T-cell (primary cell): Measurements from ENCODE around the gene NYAP2. TPM values are rescaled to one million over a fixed set of nuclear protein-coding genes. Genes with fewer than 3 reads are reported as not detected.

Experiments
- ATAC-seq, 4 experiments: fragments of 200-7000 bp in 3 of 4; fragments of 150-1000 bp in 1 of 4; cut with Tn5 transposase; replicated peaks in 1 of 4; 1 replicate in 3 of 4; 2 replicates in 1 of 4; pipeline ENCODE4 v1.10.0; 2021; ENCODE audit warnings: moderate library complexity in 3 of 4, mild to moderate bottlenecking in 2 of 4, moderate number of reproducible peaks in 1 of 4
- CTCF ChIA-PET, 2 donors: fragments of 300-600 bp; sonication (Branson Sonifier 250); formaldehyde crosslinking; loops; one replicate each; lab custom pipeline; 2022; ENCODE audit warnings: antibody characterized with exemption in 2 of 2; lab: Charles Lee
- POLR2A ChIA-PET, 2 donors: fragments of 300-600 bp; sonication (Branson Sonifier 250); formaldehyde crosslinking; loops; one replicate each; lab custom pipeline; 2022; ENCODE audit warnings: antibody characterized with exemption in 2 of 2; lab: Charles Lee
- DNase-seq, 35 experiments: peaks; one replicate each; pipeline versions ENCODE4 v3.0.0 to v3.0.0-alpha.2; 2013 to 2023
- H3K27ac ChIP-seq: one replicate; pipeline ENCODE4 v1.5.1; 2013; ENCODE audit warnings: low read length
- H3K27me3 ChIP-seq, 2 experiments: replicated peaks in 1 of 2; 1 replicate in 1 of 2; 2 replicates in 1 of 2; pipeline versions ENCODE4 v1.6.1 to v1.7.0; 2013; ENCODE audit warnings: low read length in 1 of 2, mixed read lengths in 1 of 2; ENCODE audit not compliant: control insufficient read depth in 2 of 2, insufficient read depth in 2 of 2; ENCODE audit errors: extremely low read depth in 1 of 2
- H3K36me3 ChIP-seq, 2 donors: 1 replicate in 1 of 2; 2 replicates in 1 of 2; pipeline versions ENCODE4 v1.6.1 to v1.7.0; 2013; ENCODE audit warnings: low read length in 1 of 2; ENCODE audit not compliant: control insufficient read depth in 2 of 2, insufficient read depth in 1 of 2; ENCODE audit errors: extremely low read depth in 1 of 2
- H3K4me1 ChIP-seq, 2 experiments: 1 replicate in 1 of 2; 2 replicates in 1 of 2; pipeline versions ENCODE4 v1.6.1 to v1.7.0; 2013; ENCODE audit warnings: low read length in 2 of 2, mixed read lengths in 1 of 2; ENCODE audit not compliant: insufficient read depth in 2 of 2, control insufficient read depth in 1 of 2; ENCODE audit errors: extremely low read depth in 1 of 2
- H3K4me3 ChIP-seq, 2 donors: 1 replicate in 1 of 2; 2 replicates in 1 of 2; pipeline versions ENCODE4 v1.5.1 to v1.7.0; 2013; ENCODE audit warnings: mild to moderate bottlenecking in 2 of 2, low read length in 1 of 2, moderate library complexity in 1 of 2; ENCODE audit not compliant: control insufficient read depth in 1 of 2; ENCODE audit errors: extremely low read depth in 1 of 2
- H3K9me3 ChIP-seq: 2 replicates; pipeline ENCODE4 v1.7.0; 2013
- H3K27ac Mint-ChIP-seq, 2 donors: one replicate each; pipeline ENCODE4 v1.8.0; 2020 to 2021; ENCODE audit warnings: mild to moderate bottlenecking in 2 of 2, mixed read lengths in 2 of 2
- H3K27me3 Mint-ChIP-seq, 2 donors: one replicate each; pipeline ENCODE4 v1.8.0; 2021 to 2022; ENCODE audit warnings: mixed read lengths in 2 of 2
- H3K36me3 Mint-ChIP-seq: one replicate; pipeline ENCODE4 v1.8.0; 2021; ENCODE audit warnings: mixed read lengths
- H3K4me1 Mint-ChIP-seq, 3 donors: one replicate each; pipeline ENCODE4 v1.8.0; 2020 to 2022; ENCODE audit warnings: mixed read lengths in 3 of 3, mild to moderate bottlenecking in 1 of 3
- H3K4me3 Mint-ChIP-seq, 3 donors: one replicate each; pipeline ENCODE4 v1.8.0; 2020 to 2022; ENCODE audit warnings: mild to moderate bottlenecking in 3 of 3, mixed read lengths in 3 of 3, moderate library complexity in 3 of 3
- H3K9me3 Mint-ChIP-seq, 3 donors: one replicate each; pipeline ENCODE4 v1.8.0; 2020 to 2022; ENCODE audit warnings: mixed read lengths in 3 of 3
- WGBS: methylation state at CpG from one replicate; pipeline ENCODE4 v1.1.5; 2013; ENCODE audit warnings: missing lambda C conversion rate; ENCODE audit not compliant: insufficient coverage; 5-methylcytosine and 5-hydroxymethylcytosine counted together
- total RNA-seq, 35 experiments: library from RNA in 6 of 35; stranded (reverse) in 6 of 35; fragments of 120-200 nt in 1 of 35; gene quantifications; one replicate each; pipeline versions ENCODE4 v1.2.1 to v1.2.4 and lab custom pipeline; 2013 to 2026

Gene NYAP2
- total RNA-seq, 5 donors from 2014 or later (not counting 1 experiment from before 2014, with no cell fraction given), result 0.06 to 0.15 TPM; not detected in 3

DNA sequence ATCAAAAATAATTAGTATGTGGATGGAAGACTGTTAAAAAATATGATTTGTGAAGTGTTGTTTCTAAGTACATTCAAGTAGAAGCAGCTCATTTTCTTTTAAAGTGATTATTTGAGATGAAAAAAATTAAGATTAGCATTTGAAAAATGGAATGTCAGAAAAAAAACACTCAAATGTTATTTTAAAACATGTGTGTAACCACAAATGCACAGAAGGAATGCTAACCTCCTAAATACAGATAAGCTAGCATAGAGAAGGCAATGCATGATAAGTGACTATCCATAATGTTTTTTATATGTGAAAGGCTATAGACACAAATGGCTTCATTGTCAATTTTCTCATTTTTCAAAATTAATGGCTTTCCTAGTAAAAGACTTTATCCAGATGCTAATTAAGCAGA lies 198.9 kb downstream of the NYAP2 start:
- no peak for ATAC-seq
- ChIA-PET POLR2A (interaction anchor here in 1 of 2 donors (0.5 kb wide), 1 partner anchor 452 kb away, joined by 5 read pairs; no protein-coding TSS in a partner anchor), CTCF (no interaction called here)
- no peak for DNase-seq
- Histone ChIP-seq H3K4me1 (no peaks in the 10 kb centered on the region), H3K4me3 (no peak overlapping the region), H3K27me3 (no peaks in the 10 kb centered on the region), H3K9me3 (no peaks in the 10 kb centered on the region), H3K27ac (no peak overlapping the region), H3K36me3 (no peaks in the 10 kb centered on the region)
- no peaks in the 10 kb centered on the region for H3K9me3 Mint-ChIP-seq
- H3K36me3 Mint-ChIP-seq, result no peaks in the 10 kb centered on the region
- no peak overlapping the region for H3K27ac Mint-ChIP-seq
- peaks cover 0 to 13% of the 10 kb centered on the region in 2 donors for H3K27me3 Mint-ChIP-seq
- no peaks in the 10 kb centered on the region for H3K4me1 Mint-ChIP-seq
- H3K4me3 Mint-ChIP-seq, result no peak overlapping the region

- Histone ChIP-seq H3K36me3 (no peaks in the 10 kb centered on the region), H3K27me3 (no peaks in the 10 kb centered on the region), H3K9me3 (no peaks in the 10 kb centered on the region), H3K4me1 (no peaks in the 10 kb centered on the region), H3K27ac (no peak overlapping the region), H3K4me3 (no peak overlapping the region)
- Mint-ChIP-seq H3K27me3 (peaks cover 0 to 13% of the 10 kb centered on the region in 2 donors), H3K9me3 (no peaks in the 10 kb centered on the region), H3K4me1 (no peaks in the 10 kb centered on the region), H3K27ac (no peak overlapping the region), H3K36me3 (no peaks in the 10 kb centered on the region), H3K4me3 (no peak overlapping the region)
- no peak for DNase-seq
- ATAC-seq, result no peak
- CTCF ChIA-PET, result no interaction called here
- WGBS, result no CpG with 5 or more reads among the region's 4 CpGs
- POLR2A ChIA-PET, result interaction anchor here in 1 of 2 donors (0.5 kb wide), 1 partner anchor 452 kb away, joined by 5 read pairs; no protein-coding TSS in a partner anchor
Measured at GRCh38 chr2:225598897-225599296, 199.4 kb downstream of the NYAP2 start.

DNA sequence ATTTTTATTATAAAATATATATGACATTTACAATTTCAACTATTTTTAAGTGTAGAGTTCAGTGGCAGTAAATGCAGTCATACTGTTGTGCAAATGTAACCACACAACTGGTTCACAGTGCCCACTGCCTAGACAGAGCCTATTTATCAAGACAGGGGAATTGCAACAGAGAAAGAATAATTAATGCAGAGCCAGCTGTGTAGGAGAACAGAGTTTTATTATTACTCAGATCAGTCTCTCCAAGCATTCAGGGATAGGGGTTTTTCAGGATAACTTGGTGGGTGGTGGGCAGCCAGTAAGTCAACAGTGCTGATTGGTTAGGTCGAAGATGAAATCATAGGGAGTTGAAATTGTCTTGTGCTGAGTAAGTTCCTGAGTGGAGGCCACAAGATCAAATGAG lies 200.3 kb downstream of the NYAP2 start:
- Histone ChIP-seq H3K4me3 (no peak overlapping the region), H3K9me3 (no peaks in the 10 kb centered on the region), H3K27ac (no peak overlapping the region), H3K36me3 (no peaks in the 10 kb centered on the region), H3K4me1 (no peaks in the 10 kb centered on the region), H3K27me3 (no peaks in the 10 kb centered on the region)
- POLR2A ChIA-PET, result no interaction called here
- H3K4me1 Mint-ChIP-seq, result no peaks in the 10 kb centered on the region
- ATAC-seq (no peak), DNase-seq (no peak)
- no peaks in the 10 kb centered on the region for H3K36me3 Mint-ChIP-seq
- H3K27me3 Mint-ChIP-seq, result peaks cover 0 to 10% of the 10 kb centered on the region in 2 donors
- H3K27ac Mint-ChIP-seq, result no peak overlapping the region
- H3K9me3 Mint-ChIP-seq, result no peaks in the 10 kb centered on the region
- CTCF ChIA-PET, result no interaction called here
- no peak overlapping the region for H3K4me3 Mint-ChIP-seq
- WGBS, result 75% methylated on average over 1 of the region's 1 CpG

GRCh38 chr2:225600444-225600843 lies 200.9 kb downstream of the NYAP2 start:
- no peaks in the 10 kb centered on the region for H3K9me3 Mint-ChIP-seq
- ATAC-seq (no peak), DNase-seq (no peak)
- Histone ChIP-seq H3K27ac (no peak overlapping the region), H3K9me3 (no peaks in the 10 kb centered on the region), H3K27me3 (no peaks in the 10 kb centered on the region), H3K4me1 (no peaks in the 10 kb centered on the region), H3K4me3 (no peak overlapping the region), H3K36me3 (no peaks in the 10 kb centered on the region)
- H3K36me3 Mint-ChIP-seq, result no peaks in the 10 kb centered on the region
- H3K27ac Mint-ChIP-seq, result no peak overlapping the region
- CTCF ChIA-PET, result no interaction called here
- H3K4me1 Mint-ChIP-seq, result no peaks in the 10 kb centered on the region
- peaks cover 0 to 9% of the 10 kb centered on the region in 2 donors for H3K27me3 Mint-ChIP-seq
- no peak overlapping the region for H3K4me3 Mint-ChIP-seq
- POLR2A ChIA-PET, result no interaction called here

- no peak overlapping the region for H3K4me3 Mint-ChIP-seq
- POLR2A ChIA-PET, result interaction anchor here in 1 of 2 donors (0.7 kb wide), 1 partner anchor 89 kb away, joined by 3 read pairs; no protein-coding TSS in a partner anchor
- no peaks in the 10 kb centered on the region for H3K9me3 Mint-ChIP-seq
- Histone ChIP-seq H3K4me1 (no peaks in the 10 kb centered on the region), H3K9me3 (no peaks in the 10 kb centered on the region), H3K27me3 (no peaks in the 10 kb centered on the region), H3K4me3 (no peak overlapping the region), H3K27ac (no peak overlapping the region), H3K36me3 (no peaks in the 10 kb centered on the region)
- CTCF ChIA-PET, result no interaction called here
- peaks cover 0 to 9% of the 10 kb centered on the region in 2 donors for H3K27me3 Mint-ChIP-seq
- 100% methylated on average over 2 of the region's 4 CpGs for WGBS
- DNase-seq (no peak), ATAC-seq (no peak)
- H3K4me1 Mint-ChIP-seq, result no peaks in the 10 kb centered on the region
- no peaks in the 10 kb centered on the region for H3K36me3 Mint-ChIP-seq
- H3K27ac Mint-ChIP-seq, result no peak overlapping the region
Measured at GRCh38 chr2:225600865-225601264, 201.4 kb downstream of the NYAP2 start.

- H3K9me3 ChIP-seq, result no peaks in the 10 kb centered on the region
- Mint-ChIP-seq H3K9me3 (no peaks in the 10 kb centered on the region), H3K27me3 (peaks cover 0 to 6% of the 10 kb centered on the region in 2 donors), H3K4me1 (no peaks in the 10 kb centered on the region), H3K36me3 (no peaks in the 10 kb centered on the region), H3K27ac (no peak overlapping the region), H3K4me3 (no peak overlapping the region)
- POLR2A ChIA-PET, result no interaction called here
- CTCF ChIA-PET, result no interaction called here
- no peak overlapping the region for H3K4me3 ChIP-seq
- no peak for DNase-seq
- H3K27ac ChIP-seq, result no peak overlapping the region
- H3K4me1 ChIP-seq, result no peaks in the 10 kb centered on the region
- H3K27me3 ChIP-seq, result no peaks in the 10 kb centered on the region
- H3K36me3 ChIP-seq, result no peaks in the 10 kb centered on the region
- no peak for ATAC-seq
- WGBS, result 65% methylated on average over 3 of the region's 4 CpGs
Measured at GRCh38 chr2:225602205-225602604, 202.7 kb downstream of the NYAP2 start.

DNA sequence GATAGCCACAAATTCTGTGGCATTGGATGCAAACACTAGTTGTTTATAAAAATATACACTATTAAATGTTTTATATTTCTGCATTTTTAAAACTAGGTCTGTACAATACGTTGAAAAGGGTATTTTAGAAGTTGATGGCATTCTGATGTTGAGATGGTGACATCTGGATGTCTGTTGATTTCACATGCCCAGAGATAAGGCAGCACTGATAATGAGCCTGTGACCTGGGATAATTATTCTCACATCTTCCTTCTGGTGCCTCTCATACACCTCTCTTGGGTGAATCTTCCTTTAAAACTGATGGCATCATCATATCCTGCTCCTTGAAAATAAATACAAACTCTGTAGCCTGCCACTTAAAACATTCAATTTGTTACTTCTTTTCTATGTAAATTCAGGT lies 208.6 kb downstream of the NYAP2 start:
- Mint-ChIP-seq H3K4me3 (no peak overlapping the region), H3K27ac (no peak overlapping the region), H3K27me3 (no peaks in the 10 kb centered on the region), H3K36me3 (no peaks in the 10 kb centered on the region), H3K9me3 (peaks cover 0 to 4% (median 0%) of the 10 kb centered on the region in 3 donors), H3K4me1 (no peaks in the 10 kb centered on the region)
- Histone ChIP-seq H3K27me3 (no peaks in the 10 kb centered on the region), H3K27ac (no peak overlapping the region), H3K9me3 (no peaks in the 10 kb centered on the region), H3K4me3 (no peak overlapping the region), H3K36me3 (no peaks in the 10 kb centered on the region), H3K4me1 (no peaks in the 10 kb centered on the region)
- CTCF ChIA-PET, result no interaction called here
- no peak for DNase-seq
- POLR2A ChIA-PET, result no interaction called here
- ATAC-seq, result no peak
- WGBS, result no CpG with 5 or more reads among the region's 1 CpG
